SU-DHL-6 (cell line): ENCODE results near the gene PEX19.

Experiments used
- CTCF ChIP-seq: fragments of 200-600 bp; sonication (generic); IDR thresholded peaks from one replicate; pipeline ENCODE4 v1.5.1; 2017; ENCODE audit warnings: antibody characterized with exemption, mild to moderate bottlenecking, low read length, moderate library complexity; ENCODE audit not compliant: insufficient read depth, poor library complexity, severe bottlenecking
- EZH2phosphoT487 ChIP-seq: fragments of 200-600 bp; sonication (generic), shearing (Covaris generic); conservative IDR thresholded peaks from 2 replicates; pipeline ENCODE4 v1.6.1; 2018; ENCODE audit warnings: mild to moderate bottlenecking, antibody characterized with exemption, low read length, moderate library complexity, mixed read lengths

GRCh38 chr1:160245434-160245833, 39.5 kb downstream of the PEX19 start:
- TF ChIP-seq CTCF (no peak), EZH2phosphoT487 (no peak)
